Ramos (cell line): Measurements from ENCODE around the gene C12orf75.

Experiments used
- in situ Hi-C: fragments of 300-500 bp; cut with MboI; formaldehyde crosslinking; loops from one replicate; pipeline ENCODE4 v1.14.3; 2022; ENCODE audit warnings: low sequenced_read_pairs; ENCODE audit not compliant: unreplicated experiment

The C12orf75 gene

DNA sequence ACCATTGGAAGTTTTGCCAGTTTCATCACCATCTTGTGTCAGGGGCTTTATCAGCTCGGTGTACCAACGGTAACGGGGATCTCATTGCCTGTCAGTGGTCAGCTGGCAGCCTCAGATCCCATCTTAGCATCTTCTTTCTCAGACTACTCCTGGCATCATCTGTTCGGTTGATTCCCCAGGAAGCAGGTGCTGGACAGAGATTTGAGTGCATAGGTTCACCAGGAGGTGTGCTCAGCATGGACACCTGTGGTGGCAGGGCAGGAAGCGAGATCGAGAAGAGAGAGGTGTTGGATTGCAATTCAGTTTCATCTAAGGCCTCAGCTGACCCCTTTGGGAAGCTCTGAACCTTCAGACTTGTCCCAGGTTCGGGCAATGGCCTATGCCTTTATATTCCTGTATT is 76.0 kb downstream of the C12orf75 start:
- in situ Hi-C loops, result no loop called here

- in situ Hi-C loops, result no loop called here
These were observed 78.8 kb downstream of the C12orf75 start for GRCh38 chr12:105409279-105409678.

- in situ Hi-C loops, result loop anchor here (10.0 kb wide), 1 partner anchor 725 kb away; the partner anchor contains the start of gene NUAK1
These were observed 79.4 kb downstream of the C12orf75 start for GRCh38 chr12:105409801-105410471.

DNA sequence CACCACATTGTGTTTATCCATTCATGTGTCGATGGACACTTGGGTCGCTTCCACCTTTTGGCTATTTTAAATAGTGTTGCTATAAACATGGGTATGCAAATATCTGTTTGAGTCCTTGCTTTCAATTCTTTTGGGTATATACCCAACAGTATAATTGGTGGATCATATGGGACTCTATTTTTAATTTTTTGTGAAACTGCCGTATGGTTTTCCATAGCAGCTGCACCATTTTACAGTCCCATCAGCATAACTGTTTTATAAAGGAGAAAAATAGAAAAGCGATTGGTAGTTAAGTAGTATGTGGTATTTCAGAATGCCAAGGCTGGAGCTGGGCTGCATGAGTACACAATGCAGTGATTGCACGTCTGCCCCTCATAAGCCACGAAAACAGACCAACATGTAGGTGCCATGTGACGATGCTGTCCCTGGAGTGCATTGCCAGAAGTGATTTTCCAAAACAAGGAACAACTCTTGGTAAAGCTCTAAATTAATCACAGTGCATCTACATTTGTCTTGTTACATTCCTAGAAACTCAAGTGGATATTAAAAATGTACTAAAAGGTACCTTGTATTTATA is 83.5 kb downstream of the C12orf75 start:
- in situ Hi-C loops, result loop anchor here (10.0 kb wide), 1 partner anchor 721 kb away; the partner anchor contains the start of gene NUAK1

GRCh38 chr12:105417732-105418131 is 87.2 kb downstream of the C12orf75 start:
- in situ Hi-C loops, result loop anchor here (10.0 kb wide), 1 partner anchor 717 kb away; the partner anchor contains the start of gene NUAK1

DNA sequence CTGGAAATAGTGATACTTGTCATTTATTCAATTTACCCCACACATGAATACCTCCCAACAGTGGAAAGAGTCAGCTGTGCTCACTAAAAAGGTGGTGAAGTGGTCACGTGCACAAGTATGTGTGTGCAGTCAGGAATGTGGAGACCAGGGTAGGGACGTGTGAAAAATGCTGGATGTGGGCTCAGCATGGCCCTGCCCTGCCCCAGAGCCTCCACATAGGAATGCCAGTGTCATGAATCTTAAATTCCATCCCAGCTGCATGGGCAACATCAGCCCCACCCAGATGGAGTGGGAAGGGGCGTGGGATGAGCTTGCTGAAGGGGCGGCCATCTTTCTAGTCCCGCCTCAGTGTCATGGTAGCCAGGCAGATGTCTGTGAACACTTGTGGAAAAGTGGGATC is 87.7 kb downstream of the C12orf75 start:
- in situ Hi-C loops, result loop anchor here (10.0 kb wide), 1 partner anchor 717 kb away; the partner anchor contains the start of gene NUAK1

GRCh38 chr12:105418821-105419291 is 88.4 kb downstream of the C12orf75 start:
- in situ Hi-C loops, result loop anchor here (10.0 kb wide), 1 partner anchor 716 kb away; the partner anchor contains the start of gene NUAK1

GRCh38 chr12:105419606-105420005 is 89.1 kb downstream of the C12orf75 start:
- in situ Hi-C loops, result loop anchor here (10.0 kb wide), 1 partner anchor 715 kb away; the partner anchor contains the start of gene NUAK1

DNA sequence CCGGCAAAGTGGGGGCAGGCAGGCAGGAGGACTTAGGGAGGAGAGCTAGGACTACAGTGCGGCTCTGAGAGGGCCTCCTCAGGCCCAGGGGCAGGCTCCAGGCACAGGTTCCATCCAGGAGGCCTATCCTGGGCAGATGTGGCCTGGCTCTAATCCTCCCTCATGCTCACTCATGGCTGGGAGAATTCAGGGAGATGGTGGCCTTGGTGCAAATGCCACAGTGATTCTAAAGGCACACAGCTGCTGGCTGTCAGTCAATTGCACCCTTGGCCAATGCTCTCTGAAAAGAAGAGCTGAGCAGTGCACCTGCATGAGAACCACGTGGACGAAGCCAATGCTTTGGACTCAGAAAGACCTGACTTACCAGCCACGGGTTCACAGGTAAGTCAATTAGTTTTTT is 89.6 kb downstream of the C12orf75 start:
- in situ Hi-C loops, result no loop called here

DNA sequence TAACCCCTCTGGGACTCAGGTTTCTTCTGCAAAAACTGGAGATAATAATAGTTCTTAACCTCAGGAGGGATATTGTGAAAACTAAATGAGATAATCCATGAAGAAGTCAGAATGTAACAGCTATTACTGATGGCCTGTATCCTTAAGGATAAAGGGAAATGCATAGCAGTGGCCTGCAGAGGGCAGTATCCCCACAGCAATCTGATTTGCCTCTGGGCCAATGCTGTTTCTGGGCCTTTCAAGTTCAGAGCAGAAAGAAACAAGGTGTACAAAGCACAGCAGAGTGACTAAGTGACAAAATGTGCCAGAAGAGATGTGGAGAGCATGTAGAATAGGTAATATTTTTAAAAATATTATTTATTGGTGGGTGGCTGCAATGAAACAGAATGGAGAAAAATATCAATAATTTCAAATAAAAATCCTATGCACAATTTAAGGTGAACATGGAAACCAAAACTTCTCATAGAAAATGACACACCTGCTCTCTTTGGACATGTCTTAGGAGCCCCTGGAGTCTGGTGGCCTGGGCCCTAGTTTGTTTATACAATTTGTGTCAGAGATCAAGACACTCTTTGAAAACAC is 90.3 kb downstream of the C12orf75 start:
- in situ Hi-C loops, result no loop called here
